Coronary artery (tissue), 2 donors: ENCODE results near the gene ANKUB1.

Experiments used
- DNase-seq: peaks from one replicate; pipeline ENCODE4 v3.0.0-alpha.2; 2017; ENCODE audit warnings: low spot score
- H3K27ac ChIP-seq, 2 donors: fragments of 200-600 bp; sonication (generic); one replicate each; pipeline ENCODE4 v1.5.1; 2016 to 2019
- H3K4me3 ChIP-seq: fragments of 200-600 bp; sonication (generic); 2 replicates; pipeline ENCODE4 v1.5.1; 2016; ENCODE audit warnings: mild to moderate bottlenecking, moderate library complexity
- TF ChIP-seq, protein P1 (sequence below): fragments of 200-600 bp; sonication (generic); IDR thresholded peaks from one replicate; pipeline ENCODE4 v1.5.1; 2019; ENCODE audit warnings: antibody characterized with exemption

The ANKUB1 gene

DNA sequence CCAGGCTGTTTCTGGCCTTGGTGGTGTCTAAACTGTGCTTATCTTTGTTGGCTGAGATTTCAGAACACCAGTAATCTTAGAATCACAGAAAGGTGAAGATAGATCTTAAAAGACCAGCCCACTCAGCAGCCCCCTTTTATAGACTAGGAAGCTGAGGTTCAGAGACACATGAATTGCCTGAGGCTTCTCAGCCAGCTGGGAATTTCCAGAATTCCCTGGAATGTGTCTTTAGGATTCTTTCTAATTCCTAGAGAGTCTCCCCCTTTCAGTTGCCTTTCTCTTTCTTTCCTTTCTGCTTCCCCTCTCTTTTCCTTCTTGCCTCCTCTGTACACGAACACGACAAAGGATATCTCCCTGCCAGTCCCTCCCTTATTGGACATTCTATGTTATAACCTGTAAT is 19.5 kb downstream of the ANKUB1 start:
- no peak for DNase-seq
- TF ChIP-seq, protein P1, sequence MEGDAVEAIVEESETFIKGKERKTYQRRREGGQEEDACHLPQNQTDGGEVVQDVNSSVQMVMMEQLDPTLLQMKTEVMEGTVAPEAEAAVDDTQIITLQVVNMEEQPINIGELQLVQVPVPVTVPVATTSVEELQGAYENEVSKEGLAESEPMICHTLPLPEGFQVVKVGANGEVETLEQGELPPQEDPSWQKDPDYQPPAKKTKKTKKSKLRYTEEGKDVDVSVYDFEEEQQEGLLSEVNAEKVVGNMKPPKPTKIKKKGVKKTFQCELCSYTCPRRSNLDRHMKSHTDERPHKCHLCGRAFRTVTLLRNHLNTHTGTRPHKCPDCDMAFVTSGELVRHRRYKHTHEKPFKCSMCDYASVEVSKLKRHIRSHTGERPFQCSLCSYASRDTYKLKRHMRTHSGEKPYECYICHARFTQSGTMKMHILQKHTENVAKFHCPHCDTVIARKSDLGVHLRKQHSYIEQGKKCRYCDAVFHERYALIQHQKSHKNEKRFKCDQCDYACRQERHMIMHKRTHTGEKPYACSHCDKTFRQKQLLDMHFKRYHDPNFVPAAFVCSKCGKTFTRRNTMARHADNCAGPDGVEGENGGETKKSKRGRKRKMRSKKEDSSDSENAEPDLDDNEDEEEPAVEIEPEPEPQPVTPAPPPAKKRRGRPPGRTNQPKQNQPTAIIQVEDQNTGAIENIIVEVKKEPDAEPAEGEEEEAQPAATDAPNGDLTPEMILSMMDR, result no peak
- H3K27ac ChIP-seq, result no peak overlapping the region
- H3K4me3 ChIP-seq, result no peak overlapping the region

DNA sequence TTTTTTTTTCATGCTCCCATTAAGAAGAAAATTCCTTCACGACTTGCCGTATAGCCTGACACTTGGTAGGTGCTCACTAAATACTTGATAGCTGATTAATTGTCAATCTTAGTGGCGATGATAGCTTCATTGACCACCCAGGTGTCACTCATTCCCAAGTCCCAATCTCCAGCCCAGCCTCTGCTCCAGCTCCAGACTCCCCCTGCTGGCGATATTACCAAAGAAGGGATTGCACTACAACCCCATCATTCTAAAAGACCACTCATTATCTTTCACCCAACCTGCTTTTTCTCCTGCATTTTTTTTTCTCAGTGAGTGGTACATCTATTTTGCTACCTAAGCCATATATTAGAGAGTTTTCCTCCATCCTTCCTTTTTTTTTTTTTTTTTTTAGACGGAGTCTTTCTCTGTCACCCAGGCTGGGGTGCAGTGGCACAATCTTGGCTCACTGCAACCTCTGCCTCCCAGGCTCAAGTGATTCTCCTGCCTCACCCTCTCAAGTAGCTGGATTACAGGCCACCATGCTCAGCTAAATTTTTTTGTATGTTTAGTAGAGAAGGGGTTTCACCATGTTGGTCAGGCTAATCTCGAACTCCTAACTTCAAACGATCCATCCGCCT is 20.6 kb downstream of the ANKUB1 start:
- Histone ChIP-seq H3K4me3 (no peak overlapping the region), H3K27ac (no peak overlapping the region)
- TF ChIP-seq, protein P1, result peak; percentile 46
- DNase-seq, result no peak

DNA sequence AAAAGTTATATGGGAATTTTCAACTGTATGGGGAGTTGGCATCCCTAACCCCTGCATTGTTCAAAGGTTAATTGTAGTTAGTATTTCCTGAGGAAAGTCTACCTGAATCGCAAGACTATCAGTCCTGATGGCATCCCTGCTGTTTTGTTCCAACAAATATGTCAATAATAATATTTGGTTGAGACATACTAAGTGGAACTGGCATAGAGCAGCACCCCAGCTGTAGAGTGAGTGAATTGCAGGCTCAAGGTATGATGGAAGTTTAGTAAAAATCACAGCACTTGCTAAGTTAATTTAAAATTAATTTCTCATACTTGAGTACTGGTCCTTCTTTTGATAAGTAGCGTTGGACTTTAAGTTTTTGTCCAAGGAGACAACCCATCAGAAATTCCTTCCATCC is 22.1 kb downstream of the ANKUB1 start:
- H3K27ac ChIP-seq, result no peak overlapping the region
- TF ChIP-seq, protein P1, result no peak
- no peak overlapping the region for H3K4me3 ChIP-seq
- DNase-seq, result no peak

DNA sequence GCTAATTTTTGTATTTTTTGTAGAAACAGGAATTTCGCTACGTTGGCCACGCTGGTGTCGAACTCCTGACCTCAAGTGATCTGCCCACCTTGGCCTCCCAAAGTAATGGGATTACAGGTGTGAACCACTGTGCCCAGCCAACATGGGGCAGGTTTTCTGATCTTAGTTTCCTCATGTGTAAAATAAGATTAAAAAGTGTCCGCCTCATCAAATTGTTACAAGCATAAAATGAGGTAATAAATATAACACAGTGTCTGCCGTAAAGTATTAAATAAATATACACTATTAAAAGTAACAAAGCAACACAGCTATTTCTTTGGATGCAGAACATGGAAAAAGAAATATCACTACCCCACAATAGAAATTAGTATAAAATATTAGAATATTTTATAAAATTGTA is 23.6 kb downstream of the ANKUB1 start:
- TF ChIP-seq, protein P1, result no peak
- DNase-seq, result no peak

DNA sequence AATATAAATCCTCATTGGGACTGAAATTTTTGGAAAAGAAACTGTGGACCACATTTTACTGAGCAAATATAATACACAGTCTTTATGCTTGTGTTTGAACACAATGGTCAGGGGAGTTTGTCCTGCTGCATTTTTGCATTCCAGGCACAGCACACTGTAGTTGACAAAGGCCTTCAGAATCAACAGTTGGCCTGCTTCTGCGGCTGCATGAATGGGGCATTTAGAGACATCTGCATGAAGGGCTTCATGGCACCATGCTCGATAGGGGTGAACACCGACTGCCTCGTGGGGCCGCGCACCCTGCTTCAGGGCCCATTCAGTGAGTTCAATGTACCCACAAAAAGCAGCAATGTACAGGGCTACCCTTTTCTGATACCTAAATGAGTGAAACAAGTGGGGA is 24.6 kb downstream of the ANKUB1 start:
- no peak for DNase-seq
- H3K4me3 ChIP-seq, result no peak overlapping the region
- TF ChIP-seq, protein P1, result no peak
- no peak overlapping the region for H3K27ac ChIP-seq

More for the DNA sequence above, 23.6 kb downstream of the ANKUB1 start:
- H3K27ac ChIP-seq, result no peak overlapping the region
- H3K4me3 ChIP-seq, result no peak overlapping the region

DNA sequence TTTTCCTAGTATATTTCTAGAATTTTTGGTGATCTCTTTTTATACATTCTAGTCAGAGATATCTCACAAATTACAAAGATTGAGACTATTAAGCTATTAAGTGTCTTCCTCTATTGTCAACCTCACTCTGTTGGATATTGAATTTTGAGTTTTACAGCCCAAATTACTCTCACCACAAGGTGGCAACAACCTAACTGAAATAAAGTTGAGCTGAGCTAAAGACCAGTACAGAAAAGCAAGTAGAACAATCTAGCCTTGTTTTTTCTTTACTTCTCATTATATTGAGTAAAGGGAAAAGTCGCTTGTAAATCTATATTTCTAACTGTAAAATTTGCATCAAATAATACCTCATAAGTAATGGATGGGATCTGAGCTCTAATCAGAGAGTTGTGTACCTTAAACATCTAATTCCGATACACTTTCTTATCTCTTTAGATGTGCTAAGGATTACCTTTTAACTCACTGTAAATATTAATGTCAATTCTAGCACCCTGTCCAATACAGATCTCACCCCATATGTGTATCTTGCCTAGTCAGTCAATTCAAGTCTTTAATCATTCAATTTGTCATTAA is 26.5 kb downstream of the ANKUB1 start:
- no peak for DNase-seq
- TF ChIP-seq, protein P1, result peak; percentile 31
- Histone ChIP-seq H3K4me3 (no peak overlapping the region), H3K27ac (no peak overlapping the region)

DNA sequence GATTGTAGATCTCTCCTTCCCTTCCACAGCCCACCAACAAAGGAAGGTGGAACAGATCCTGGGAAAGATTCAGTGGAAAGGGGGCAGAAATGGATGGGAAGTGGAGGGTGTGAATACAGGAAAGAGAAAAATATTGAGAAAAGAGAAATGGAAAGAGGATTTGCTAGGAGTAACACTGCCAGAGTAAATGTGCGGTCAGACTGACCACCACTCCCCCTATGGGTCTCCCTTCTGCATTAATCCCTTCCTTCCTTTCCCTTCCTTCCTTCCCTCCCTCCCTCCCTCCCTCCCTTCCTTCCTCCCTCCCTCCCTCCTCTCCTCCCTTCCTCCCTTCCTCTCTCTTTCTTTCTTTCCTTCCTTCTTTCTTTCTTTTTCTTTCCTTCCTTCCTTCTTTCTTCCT is 28.1 kb downstream of the ANKUB1 start:
- TF ChIP-seq, protein P1, result no peak
- no peak for DNase-seq
- no peak overlapping the region for H3K27ac ChIP-seq
- no peak overlapping the region for H3K4me3 ChIP-seq
